Fibroblast of lung (primary cell): ENCODE measurements around the gene DUSP8. TPM values are rescaled to one million over a fixed set of nuclear protein-coding genes. Genes with fewer than 3 reads are reported as not detected.

Source experiments
- DNase-seq, 2 donors: peaks; one replicate each; pipeline versions ENCODE4 v3.0.0 to v3.0.0-alpha.2; 2010; ENCODE audit warnings: low read depth in 2 of 2
- H2AFZ ChIP-seq: 2 replicates; pipeline ENCODE4 v1.5.1; 2012; ENCODE audit warnings: low read length, control low read depth, inconsistent platforms
- H3K27ac ChIP-seq: 2 replicates; pipeline ENCODE4 v1.5.1; 2011; ENCODE audit warnings: low read length, control low read depth; ENCODE audit not compliant: insufficient read depth
- H3K27me3 ChIP-seq: 2 replicates; pipeline ENCODE4 v1.5.1; 2011; ENCODE audit warnings: mild to moderate bottlenecking, low read length; ENCODE audit not compliant: control insufficient read depth, insufficient read depth
- H3K36me3 ChIP-seq: 2 replicates; pipeline ENCODE4 v1.5.1; 2011; ENCODE audit warnings: low read length; ENCODE audit not compliant: control insufficient read depth, insufficient read depth
- H3K4me1 ChIP-seq: 2 replicates; pipeline ENCODE4 v1.5.1; 2011; ENCODE audit warnings: low read length; ENCODE audit not compliant: control insufficient read depth, insufficient read depth; ENCODE audit errors: extremely low read depth
- H3K4me2 ChIP-seq: 2 replicates; pipeline ENCODE4 v1.5.1; 2011; ENCODE audit warnings: low read length, control low read depth; ENCODE audit not compliant: insufficient read depth; ENCODE audit errors: extremely low read depth
- H3K4me3 ChIP-seq, 4 experiments: fragments of 200-600 bp in 1 of 4; sonication (generic) in 1 of 4; replicated peaks in 1 of 4; 2 replicates each; pipeline ENCODE4 v1.5.1; 2011 to 2016; ENCODE audit warnings: low read length in 4 of 4, low read depth in 3 of 4, mild to moderate bottlenecking in 3 of 4, control low read depth in 2 of 4, inconsistent platforms in 1 of 4, mixed read lengths in 1 of 4; ENCODE audit not compliant: insufficient read depth in 1 of 4; ENCODE audit errors: control extremely low read depth in 1 of 4
- H3K79me2 ChIP-seq: 2 replicates; pipeline ENCODE4 v1.5.1; 2012; ENCODE audit warnings: mild to moderate bottlenecking, low read length, inconsistent platforms; ENCODE audit not compliant: control insufficient read depth, insufficient read depth
- H3K9ac ChIP-seq: 2 replicates; pipeline ENCODE4 v1.5.1; 2011; ENCODE audit warnings: mild to moderate bottlenecking, low read length, control low read depth; ENCODE audit not compliant: insufficient read depth
- H3K9me3 ChIP-seq: 2 replicates; pipeline ENCODE4 v1.5.1; 2012; ENCODE audit warnings: low read depth, low read length; ENCODE audit not compliant: control insufficient read depth, insufficient read depth
- H4K20me1 ChIP-seq: 2 replicates; pipeline ENCODE4 v1.5.1; 2011; ENCODE audit warnings: low read length; ENCODE audit not compliant: control insufficient read depth, insufficient read depth; ENCODE audit errors: extremely low read depth
- CTCF ChIP-seq, 2 donors: IDR thresholded peaks in 1 of 2; conservative IDR thresholded peaks in 1 of 2; 1 replicate in 1 of 2; 2 replicates in 1 of 2; pipeline ENCODE4 v1.5.1; 2011 to 2012; ENCODE audit warnings: low read length in 2 of 2, control low read depth in 1 of 2, inconsistent platforms in 1 of 2, low read depth in 1 of 2, mild to moderate bottlenecking in 1 of 2
- EZH2 ChIP-seq: IDR thresholded peaks from 2 replicates; pipeline ENCODE4 v1.5.1; 2012; ENCODE audit warnings: low read length, control low read depth, mild to moderate bottlenecking; ENCODE audit errors: missing control alignments
- polyA plus RNA-seq, 2 donors: library from polyadenylated mRNA; depleted of rRNA in 1 of 2; stranded (reverse) in 1 of 2; unstranded in 1 of 2; fragments of >200 nt; gene quantifications; 2 replicates each; pipeline ENCODE4 v1.2.1, GENCODE V29; 2011 to 2012; ENCODE audit warnings: missing spikeins in 1 of 2
- total RNA-seq: library from RNA; depleted of rRNA; stranded (reverse); fragments of >200 nt; gene quantifications from 2 replicates; pipeline ENCODE4 v1.2.1, GENCODE V29; 2014

DUSP8 gene
- total and polyA plus RNA-seq, 2 donors (not counting 1 experiment from before 2014, with no cell fraction given): 0.62 to 0.66 TPM

- Histone ChIP-seq H3K9me3 (no peaks in the 10 kb centered on the region), H2AFZ (no peak overlapping the region)
These were observed 29.8 kb downstream of the DUSP8 start for GRCh38 chr11:1542267-1542666.

GRCh38 chr11:1541474-1542204 is 30.4 kb downstream of the DUSP8 start:
- no peak overlapping the region for H3K9ac ChIP-seq
- H3K27me3 ChIP-seq: peaks cover 11% of the 10 kb centered on the region
- H2AFZ ChIP-seq: no peak overlapping the region
- H3K79me2 ChIP-seq: peaks cover 6% of the 10 kb centered on the region
- H3K4me3 ChIP-seq: no peak overlapping the region
- TF ChIP-seq CTCF (conservative IDR thresholded peaks at IDR 0.05 in 1 of 2, IDR thresholded peaks at IDR 0.05 in 1 of 2; ENCODE audit: low read depth in 1 of 2, low read length in 2 of 2) (no peak), EZH2 (no peak)
- DNase-seq: no peak
- no peak overlapping the region for H3K4me2 ChIP-seq
- H3K36me3 ChIP-seq: no peaks in the 10 kb centered on the region
- no peaks in the 10 kb centered on the region for H4K20me1 ChIP-seq
- H3K4me1 ChIP-seq: no peaks in the 10 kb centered on the region
- H3K27ac ChIP-seq: no peak overlapping the region
- H3K9me3 ChIP-seq: no peaks in the 10 kb centered on the region

More at GRCh38 chr11:1542267-1542666, 29.8 kb downstream of the DUSP8 start:
- Histone ChIP-seq H3K4me1 (no peaks in the 10 kb centered on the region), H3K27ac (no peak overlapping the region), H3K36me3 (no peaks in the 10 kb centered on the region), H3K27me3 (peaks cover 12% of the 10 kb centered on the region), H4K20me1 (no peaks in the 10 kb centered on the region), H3K4me3 (no peak overlapping the region), H3K4me2 (no peak overlapping the region), H3K79me2 (peaks cover 3% of the 10 kb centered on the region), H3K9ac (no peak overlapping the region)
- no peak for TF ChIP-seq EZH2
- TF ChIP-seq CTCF (conservative IDR thresholded peaks at IDR 0.05 in 1 of 2, IDR thresholded peaks at IDR 0.05 in 1 of 2; ENCODE audit: low read depth in 1 of 2, low read length in 2 of 2): no peak
- no peak for DNase-seq

- H3K9me3 ChIP-seq: no peaks in the 10 kb centered on the region
- H3K4me3 ChIP-seq: no peak overlapping the region
- peaks cover 12% of the 10 kb centered on the region for H3K79me2 ChIP-seq
- DNase-seq: no peak
- no peaks in the 10 kb centered on the region for H3K4me1 ChIP-seq
- H3K4me2 ChIP-seq: no peak overlapping the region
- H3K27ac ChIP-seq: no peak overlapping the region
- no peaks in the 10 kb centered on the region for H3K36me3 ChIP-seq
- H3K9ac ChIP-seq: no peak overlapping the region
- H2AFZ ChIP-seq: no peak overlapping the region
- TF ChIP-seq EZH2 (no peak), CTCF (conservative IDR thresholded peaks at IDR 0.05 in 1 of 2, IDR thresholded peaks at IDR 0.05 in 1 of 2; ENCODE audit: low read depth in 1 of 2, low read length in 2 of 2) (no peak)
- H4K20me1 ChIP-seq: no peaks in the 10 kb centered on the region
- H3K27me3 ChIP-seq: peaks cover 4% of the 10 kb centered on the region
These were observed 32.0 kb downstream of the DUSP8 start for GRCh38 chr11:1540074-1540473.
